K562 (cell line): Measurements from ENCODE around the gene FBLN2. TPM values are rescaled to one million over a fixed set of nuclear protein-coding genes. Genes with fewer than 3 reads are reported as not detected.
A peak's percentile ranks its signal among the peaks of the same experiment; 100 is the strongest.

Experiments
- ATAC-seq: fragments of 200-7000 bp; cut with Tn5 transposase; 3 replicates; pipeline ENCODE4 v1.9.1; 2020; ENCODE audit warnings: moderate library complexity
- BruUV-seq: library from RNA; stranded (reverse); fragments of 400-500 nt; replicated peaks from 2 replicates; lab custom pipeline; 2021; lab: Mats Ljungman, UMichigan
- CTCF ChIA-PET: fragments of 300-600 bp; formaldehyde crosslinking; extraction: SDS; loops from one replicate; lab custom pipeline; 2021; ENCODE audit warnings: low intra/inter-chr PET ratio; lab: Yijun Ruan, JAX
- POLR2A ChIA-PET: fragments of 300-600, 350-650 bp; sonication (Branson Sonifier 250); formaldehyde crosslinking; extraction: SDS; loops from one replicate; lab custom pipeline; 2021; ENCODE audit warnings: antibody characterized with exemption, inconsistent platforms; lab: Yijun Ruan, JAX
- DNase-seq, 4 experiments: peaks; one replicate each; pipeline versions ENCODE4 v3.0.0 to v3.0.0-alpha.2; 2011 to 2018; ENCODE audit warnings: low spot score in 3 of 4, mixed read lengths in 3 of 4; ENCODE audit errors: extremely low read depth in 1 of 4
- FAIRE-seq: peaks from 2 replicates; lab custom pipeline; 2011; peaks lifted over from hg19 to GRCh38; lab: Jason Lieb, UNC
- H2AFZ ChIP-seq: 2 replicates; pipeline ENCODE4 v1.6.0; 2011; ENCODE audit warnings: low read depth, low read length, control low read depth, inconsistent platforms
- H3K27ac ChIP-seq: fragments of 200-600 bp; 3 replicates; pipeline ENCODE4 v1.8.0; 2011; ENCODE audit warnings: low read depth, mild to moderate bottlenecking, control low read depth, inconsistent platforms, low read length, moderate library complexity, mixed read lengths; ENCODE audit errors: extremely low read depth
- H3K27me3 ChIP-seq, 2 experiments: fragments of 300-600 bp in 1 of 2; 2 replicates in 1 of 2; 3 replicates in 1 of 2; pipeline versions ENCODE4 v1.6.0 to v1.8.0; 2011; ENCODE audit warnings: inconsistent platforms in 2 of 2, low read length in 2 of 2, mild to moderate bottlenecking in 1 of 2, mixed read lengths in 1 of 2, moderate library complexity in 1 of 2; ENCODE audit not compliant: control insufficient read depth in 2 of 2, insufficient read depth in 2 of 2
- H3K36me3 ChIP-seq: fragments of 300-600 bp; 3 replicates; pipeline ENCODE4 v1.8.0; 2011; ENCODE audit warnings: mild to moderate bottlenecking, low read length, inconsistent platforms; ENCODE audit not compliant: control insufficient read depth, insufficient read depth
- H3K4me1 ChIP-seq, 2 experiments: fragments of 200-600 bp in 1 of 2; replicated peaks in 1 of 2; 2 replicates in 1 of 2; 3 replicates in 1 of 2; pipeline versions ENCODE4 v1.5.1 to v1.8.0; 2011; ENCODE audit warnings: inconsistent platforms in 2 of 2, low read length in 2 of 2, mild to moderate bottlenecking in 1 of 2, mixed read lengths in 1 of 2, moderate library complexity in 1 of 2; ENCODE audit not compliant: control insufficient read depth in 2 of 2, insufficient read depth in 2 of 2
- H3K4me2 ChIP-seq: 2 replicates; pipeline ENCODE4 v1.6.1; 2011; ENCODE audit warnings: low read length, control low read depth, inconsistent platforms, mixed read lengths; ENCODE audit not compliant: insufficient read depth
- H3K4me3 ChIP-seq: fragments of 200-600 bp; sonication (generic), shearing (Covaris generic); 2 replicates; pipeline ENCODE4 v1.5.1; 2016; ENCODE audit warnings: control low read depth, inconsistent platforms
- H3K79me2 ChIP-seq: fragments of 200-600 bp; 3 replicates; pipeline ENCODE4 v1.8.0; 2011; ENCODE audit warnings: low read length, inconsistent platforms; ENCODE audit not compliant: control insufficient read depth, insufficient read depth
- H3K9ac ChIP-seq, 2 experiments: 2 replicates each; pipeline versions ENCODE4 v1.6.0 to v1.6.1; 2011; ENCODE audit warnings: low read depth in 2 of 2, low read length in 2 of 2, control low read depth in 1 of 2, inconsistent platforms in 1 of 2, mild to moderate bottlenecking in 1 of 2, mixed read lengths in 1 of 2; ENCODE audit not compliant: insufficient read depth in 1 of 2
- H3K9me1 ChIP-seq: one replicate; pipeline ENCODE4 v1.6.0; 2011; ENCODE audit warnings: inconsistent platforms, mild to moderate bottlenecking, low read length, moderate library complexity; ENCODE audit not compliant: control insufficient read depth, insufficient read depth
- H3K9me3 ChIP-seq: replicated peaks from 2 replicates; pipeline ENCODE4 v1.5.1; 2011; ENCODE audit warnings: low read depth, low read length, inconsistent platforms; ENCODE audit not compliant: control insufficient read depth, insufficient read depth
- H4K20me1 ChIP-seq: replicated peaks from 2 replicates; pipeline ENCODE4 v1.6.1; 2011; ENCODE audit warnings: low read length, inconsistent platforms, mixed read lengths; ENCODE audit not compliant: control insufficient read depth, insufficient read depth
- BACH1 ChIP-seq: fragments of 200-800 bp; sonication (Bioruptor generic); IDR thresholded peaks from 2 replicates; pipeline ENCODE4 v1.6.1; 2016; ENCODE audit warnings: missing genetic modification characterization, missing compliant biosample characterization
- BMI1 ChIP-seq: fragments of 150-350 bp; IDR thresholded peaks from 2 replicates; pipeline ENCODE4 v1.6.1; 2014; ENCODE audit warnings: low read length
- ERF ChIP-seq: fragments of 450-650 bp; formaldehyde crosslinking; IDR thresholded peaks from 2 replicates; pipeline ENCODE4 v1.4.0; 2020; ENCODE audit warnings: mild to moderate bottlenecking, mixed read lengths
- FOSL1 ChIP-seq: fragments of 200-800 bp; sonication (Bioruptor generic); conservative IDR thresholded peaks from 2 replicates; pipeline ENCODE4 v1.6.1; 2016; ENCODE audit warnings: missing genetic modification characterization, missing compliant biosample characterization
- MITF ChIP-seq: IDR thresholded peaks from 2 replicates; pipeline ENCODE4 v1.6.1; 2014; ENCODE audit warnings: antibody characterized with exemption
- OTX1 ChIP-seq: fragments of 450-650 bp; formaldehyde crosslinking; IDR thresholded peaks from 2 replicates; pipeline ENCODE4 v1.4.0; 2022; ENCODE audit warnings: mild to moderate bottlenecking
- RBM25 ChIP-seq: fragments of 200-400 bp; formaldehyde crosslinking; IDR thresholded peaks from 2 replicates; pipeline ENCODE4 v1.6.1; 2018; ENCODE audit warnings: low read length, low read depth, moderate library complexity; ENCODE audit not compliant: severe bottlenecking
- SP2 ChIP-seq: IDR thresholded peaks from 2 replicates; pipeline ENCODE4 v1.6.1; 2011; ENCODE audit warnings: mild to moderate bottlenecking, low read depth, low read length, moderate library complexity; ENCODE audit not compliant: poor library complexity, severe bottlenecking; ENCODE audit errors: extremely low read depth
- TFAP4 ChIP-seq: sonication (generic); formaldehyde crosslinking; IDR thresholded peaks from 2 replicates; pipeline ENCODE4 v1.8.0; 2022; ENCODE audit warnings: missing genetic modification reagents, mild to moderate bottlenecking, moderate library complexity, borderline replicate concordance
- ZFP91 ChIP-seq: sonication (generic); formaldehyde crosslinking; IDR thresholded peaks from 2 replicates; pipeline ENCODE4 v1.8.0; 2022; ENCODE audit warnings: mild to moderate bottlenecking, missing genetic modification reagents
- ZNF232 ChIP-seq: sonication (generic); formaldehyde crosslinking; IDR thresholded peaks from 2 replicates; pipeline ENCODE4 v1.8.0; 2022; ENCODE audit warnings: mild to moderate bottlenecking, missing genetic modification reagents
- WGBS: fragments of 100-300 bp; shearing (Covaris generic); methylation state at CpG from one replicate; pipeline ENCODE4 v1.1.6; 2016; ENCODE audit warnings: low coverage, mixed read lengths; ENCODE audit not compliant: insufficient coverage; ENCODE audit errors: missing lambda C conversion rate; 5-methylcytosine and 5-hydroxymethylcytosine counted together
- in situ Hi-C: fragments of 300-500 bp; cut with MboI; formaldehyde crosslinking; loops from 4 replicates; pipeline ENCODE4 v1.15.0; 2018; ENCODE audit warnings: inconsistent platforms, mixed read lengths
- intact Hi-C: fragments of 100-400 bp; cut with micrococcal nuclease; formaldehyde crosslinking; loops from 2 replicates; pipeline ENCODE4 v1.14.2; 2022
- polyA plus RNA-seq, 8 experiments: library from polyadenylated mRNA; depleted of rRNA in 4 of 8; stranded (reverse) in 5 of 8; unstranded in 3 of 8; fragments of >200 nt; fragmentation: Nextera tagmentation in 2 of 8; fragmentation: Illumina TruSeq in 1 of 8; extraction: Ambion mirVana in 2 of 8; extraction: Trizol in 1 of 8; gene quantifications; 2 replicates each; pipeline versions ENCODE4 v1.2.1 to v1.2.3, GENCODE V29; 2011 to 2014; ENCODE audit warnings: inconsistent platforms in 1 of 8, missing spikeins in 1 of 8
- total RNA-seq, 7 experiments: library from RNA; depleted of rRNA in 6 of 7; stranded (reverse); fragments of >200 nt in 6 of 7; fragmentation: Illumina TruSeq in 2 of 7; extraction: Trizol in 2 of 7; gene quantifications; 2 replicates each; pipeline versions ENCODE4 v1.2.1 to v1.2.3, GENCODE V29; 2011 to 2021; ENCODE audit warnings: low replicate concordance in 1 of 7
- TF ChIP-seq, protein P1 (sequence below): sonication (generic); formaldehyde crosslinking; IDR thresholded peaks from 2 replicates; pipeline ENCODE4 v1.8.1; 2023; ENCODE audit warnings: mild to moderate bottlenecking, missing genetic modification reagents

FBLN2 gene
- total and polyA plus RNA-seq, 9 of the 15 experiments (the other 6 are each of a cell fraction or from before 2014, with no cell fraction given), result 0.03 to 0.10 (median 0.04) TPM; not detected in 6

- TF ChIP-seq SP2, result peak; percentile 57
- 0 out of 2 replicates have a peak, but pooled peaks have one; percentile 21 for TF ChIP-seq TFAP4 (CRISPR knock-in tag)
- TF ChIP-seq OTX1 (CRISPR knock-in tag), result no peak
- TF ChIP-seq RBM25, result peak; percentile 73
- TF ChIP-seq, all 486 proteins: peak for 13
Measured at GRCh38 chr3:13662238-13662847, 113.4 kb downstream of the FBLN2 start (continued).

GRCh38 chr3:13663781-13664535 is 115.0 kb downstream of the FBLN2 start:
- peaks cover 14 to 72% of the 10 kb centered on the region in 2 experiments; a peak in 4 of 5 replicates for H3K27me3 ChIP-seq
- CTCF ChIA-PET, result interaction anchor here (0.6 kb wide), 1 partner anchor 515 kb away, joined by 4 read pairs; no protein-coding TSS in a partner anchor
- TF ChIP-seq, protein P1, sequence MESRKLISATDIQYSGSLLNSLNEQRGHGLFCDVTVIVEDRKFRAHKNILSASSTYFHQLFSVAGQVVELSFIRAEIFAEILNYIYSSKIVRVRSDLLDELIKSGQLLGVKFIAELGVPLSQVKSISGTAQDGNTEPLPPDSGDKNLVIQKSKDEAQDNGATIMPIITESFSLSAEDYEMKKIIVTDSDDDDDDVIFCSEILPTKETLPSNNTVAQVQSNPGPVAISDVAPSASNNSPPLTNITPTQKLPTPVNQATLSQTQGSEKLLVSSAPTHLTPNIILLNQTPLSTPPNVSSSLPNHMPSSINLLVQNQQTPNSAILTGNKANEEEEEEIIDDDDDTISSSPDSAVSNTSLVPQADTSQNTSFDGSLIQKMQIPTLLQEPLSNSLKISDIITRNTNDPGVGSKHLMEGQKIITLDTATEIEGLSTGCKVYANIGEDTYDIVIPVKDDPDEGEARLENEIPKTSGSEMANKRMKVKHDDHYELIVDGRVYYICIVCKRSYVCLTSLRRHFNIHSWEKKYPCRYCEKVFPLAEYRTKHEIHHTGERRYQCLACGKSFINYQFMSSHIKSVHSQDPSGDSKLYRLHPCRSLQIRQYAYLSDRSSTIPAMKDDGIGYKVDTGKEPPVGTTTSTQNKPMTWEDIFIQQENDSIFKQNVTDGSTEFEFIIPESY (CRISPR knock-in tag), result no peak
- TF ChIP-seq MITF (no peak), ZNF232 (CRISPR knock-in tag) (no peak), BACH1 (tag) (no peak), FOSL1 (no peak), ERF (no peak), ZFP91 (CRISPR knock-in tag) (no peak), BMI1 (no peak)

More at GRCh38 chr3:13663781-13664535, 115.0 kb downstream of the FBLN2 start:
- no peak overlapping the region for H3K4me2 ChIP-seq
- H2AFZ ChIP-seq, result no peak overlapping the region
- H4K20me1 ChIP-seq, result peaks cover 5% of the 10 kb centered on the region
- H3K4me3 ChIP-seq, result no peak overlapping the region
- no TSS peak for BruUV-seq
- no peak overlapping the region for H3K9ac ChIP-seq
- no peaks in the 10 kb centered on the region for H3K79me2 ChIP-seq
- H3K4me1 ChIP-seq, result peaks cover 0 to 6% of the 10 kb centered on the region in 2 experiments; a peak in 1 of 5 replicates
- in situ Hi-C loops (loop anchor here (25.0 kb wide), 1 partner anchor 1248 kb away; no protein-coding TSS in a partner anchor), intact Hi-C loops (no loop called here)
- POLR2A ChIA-PET, result interaction anchor here (0.7 to 1.0 kb wide), 2 partner anchors 22 to 632 kb away, joined by 3 read pairs; no protein-coding TSS in a partner anchor
- no peak for FAIRE-seq
- no peaks in the 10 kb centered on the region for H3K36me3 ChIP-seq
- H3K9me3 ChIP-seq, result no peaks in the 10 kb centered on the region
- no peak for ATAC-seq
- 2% methylated on average over 16 of the region's 16 CpGs for WGBS
- H3K9me1 ChIP-seq, result no peaks in the 10 kb centered on the region
- H3K27ac ChIP-seq, result no peak overlapping the region
- DNase-seq, result no peak
